ENCODE results near the gene PDLIM4.

DNA sequence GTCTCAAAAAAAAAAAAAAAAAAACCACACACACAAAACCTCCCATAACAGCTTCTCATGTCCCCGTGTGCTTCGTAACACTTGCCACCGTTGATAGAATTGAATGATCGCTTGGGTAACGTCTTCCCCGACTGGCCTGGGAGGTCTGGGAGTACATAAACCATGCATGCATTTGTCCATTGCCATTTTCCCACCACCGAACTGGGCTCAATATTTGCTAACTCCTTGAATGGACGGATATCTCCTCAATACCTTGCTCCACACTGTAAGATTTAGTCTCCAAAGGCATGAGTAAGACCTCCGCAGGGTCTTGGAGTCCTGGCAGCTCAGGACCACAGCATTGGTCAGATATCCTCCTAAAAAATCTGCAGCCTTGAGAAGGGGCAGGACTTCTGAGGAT, 26.6 kb upstream of the PDLIM4 start:
- TF ChIP-seq POLR2A (IDR thresholded peaks at IDR 0.05) = no peak
- TF ChIP-seq, protein P1, sequence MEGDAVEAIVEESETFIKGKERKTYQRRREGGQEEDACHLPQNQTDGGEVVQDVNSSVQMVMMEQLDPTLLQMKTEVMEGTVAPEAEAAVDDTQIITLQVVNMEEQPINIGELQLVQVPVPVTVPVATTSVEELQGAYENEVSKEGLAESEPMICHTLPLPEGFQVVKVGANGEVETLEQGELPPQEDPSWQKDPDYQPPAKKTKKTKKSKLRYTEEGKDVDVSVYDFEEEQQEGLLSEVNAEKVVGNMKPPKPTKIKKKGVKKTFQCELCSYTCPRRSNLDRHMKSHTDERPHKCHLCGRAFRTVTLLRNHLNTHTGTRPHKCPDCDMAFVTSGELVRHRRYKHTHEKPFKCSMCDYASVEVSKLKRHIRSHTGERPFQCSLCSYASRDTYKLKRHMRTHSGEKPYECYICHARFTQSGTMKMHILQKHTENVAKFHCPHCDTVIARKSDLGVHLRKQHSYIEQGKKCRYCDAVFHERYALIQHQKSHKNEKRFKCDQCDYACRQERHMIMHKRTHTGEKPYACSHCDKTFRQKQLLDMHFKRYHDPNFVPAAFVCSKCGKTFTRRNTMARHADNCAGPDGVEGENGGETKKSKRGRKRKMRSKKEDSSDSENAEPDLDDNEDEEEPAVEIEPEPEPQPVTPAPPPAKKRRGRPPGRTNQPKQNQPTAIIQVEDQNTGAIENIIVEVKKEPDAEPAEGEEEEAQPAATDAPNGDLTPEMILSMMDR (IDR thresholded peaks at IDR 0.05) = no peak
- TF ChIP-seq EP300 (IDR thresholded peaks at IDR 0.05) = no peak
